Measurements from ENCODE around the gene RBM12. TPM values are rescaled to one million over a fixed set of nuclear protein-coding genes. Genes with fewer than 3 reads are reported as not detected.

RBM12 gene
- total RNA-seq, 1 donor from 2014 or later: 88.4 TPM

- Histone ChIP-seq H3K4me2 (ENCODE audit: low read length) (no peak overlapping the region), H3K4me3 (ENCODE audit: insufficient read depth, low read depth, low read length) (no peak overlapping the region), H3K79me2 (ENCODE audit: insufficient read depth, low read length) (no peaks in the 10 kb centered on the region), H3K9me3 (ENCODE audit: insufficient read depth, low read depth, low read length) (no peaks in the 10 kb centered on the region), H3K27me3 (ENCODE audit: insufficient read depth, low read length) (peaks cover 27% of the 10 kb centered on the region), H3K9ac (ENCODE audit: low read length) (no peak overlapping the region), H3K36me3 (ENCODE audit: insufficient read depth, low read length) (no peaks in the 10 kb centered on the region), H3K27ac (ENCODE audit: low read depth, low read length) (no peak overlapping the region), H4K20me1 (ENCODE audit: insufficient read depth, low read length) (no peaks in the 10 kb centered on the region), H3K4me1 (ENCODE audit: insufficient read depth, low read length) (peaks cover 11% of the 10 kb centered on the region), H2AFZ (ENCODE audit: low read depth, low read length) (no peak overlapping the region)
- Mint-ChIP-seq H3K9me3 (ENCODE audit: unreplicated experiment) (peaks cover 9% of the 10 kb centered on the region), H3K4me1 (ENCODE audit: low read depth, unreplicated experiment) (peaks cover 3% of the 10 kb centered on the region), H3K36me3 (ENCODE audit: low read depth, unreplicated experiment) (peaks cover 1% of the 10 kb centered on the region), H3K4me3 (ENCODE audit: unreplicated experiment) (no peak overlapping the region), H3K27me3 (ENCODE audit: low read depth, unreplicated experiment) (peaks cover 71% of the 10 kb centered on the region), H3K27ac (ENCODE audit: unreplicated experiment) (no peak overlapping the region)
- FAIRE-seq (no peak), DNase-seq (ENCODE audit: low read depth) (no peak)
- TF ChIP-seq CTCF (IDR thresholded peaks at IDR 0.05; ENCODE audit: insufficient read depth, low read depth, low read length): no peak
- no peak for TF ChIP-seq EZH2 (IDR thresholded peaks at IDR 0.05; ENCODE audit: insufficient read depth, low read length)
Measured at GRCh38 chr20:35599776-35600120, 65.0 kb downstream of the RBM12 start.

Other genes starting within 250 kb of the RBM12 start
- gene GDF5, start 226.7 kb downstream of the RBM12 start, total RNA-seq: 12.6 and 15.9 TPM in 2 replicates
- gene CEP250, start 209.3 kb downstream of the RBM12 start, total RNA-seq: 81.2 and 107 TPM in 2 replicates
- gene C20orf173, start 135.2 kb downstream of the RBM12 start, total RNA-seq: not detected in 2 replicates
- 198 and 205 TPM in 2 replicates for gene ERGIC3, start 122.8 kb downstream of the RBM12 start, total RNA-seq
- 1.2 TPM in 2 replicates for gene SPAG4, start 49.1 kb downstream of the RBM12 start, total RNA-seq
- 194 and 200 TPM in 2 replicates for gene CPNE1, start within 50 bp of the RBM12 start, total RNA-seq
- gene NFS1, start 34.5 kb upstream of the RBM12 start, total RNA-seq: 30.3 and 33.0 TPM in 2 replicates
- 185 and 201 TPM in 2 replicates for gene ROMO1, start 34.5 kb upstream of the RBM12 start, total RNA-seq
- 204 and 208 TPM in 2 replicates for gene RBM39, start 77.4 kb upstream of the RBM12 start, total RNA-seq
- 32.6 and 40.1 TPM in 2 replicates for gene PHF20, start 107.1 kb upstream of the RBM12 start, total RNA-seq

Measured in astrocyte (in vitro differentiated cells and primary cell).